Smooth muscle cell (in vitro differentiated cells): ENCODE results near the gene MOB2. TPM values are rescaled to one million over a fixed set of nuclear protein-coding genes. Genes with fewer than 3 reads are reported as not detected.

Experiments used
- DNase-seq: peaks from one replicate; lab custom pipeline; 2025; ENCODE audit not compliant: unreplicated experiment; lab: John Stamatoyannopoulos, UW
- H2AFZ ChIP-seq: fragments of 200-600 bp; sonication (generic); 2 replicates; pipeline ENCODE4 v1.6.0; 2016; ENCODE audit warnings: antibody characterized with exemption, low read depth, mild to moderate bottlenecking
- H3F3A ChIP-seq: fragments of 200-600 bp; sonication (generic); 2 replicates; pipeline ENCODE4 v1.6.0; 2017; ENCODE audit warnings: antibody characterized with exemption, low read depth
- H3K27ac ChIP-seq: fragments of 200-600 bp; sonication (generic); 2 replicates; pipeline ENCODE4 v1.5.1; 2016; ENCODE audit warnings: low read depth, mild to moderate bottlenecking
- H3K27me3 ChIP-seq: fragments of 200-600 bp; sonication (generic); 2 replicates; pipeline ENCODE4 v1.6.1; 2016; ENCODE audit warnings: low read depth, mild to moderate bottlenecking
- H3K36me3 ChIP-seq: fragments of 200-600 bp; sonication (generic); 2 replicates; pipeline ENCODE4 v1.5.1; 2016; ENCODE audit warnings: low read depth
- H3K4me1 ChIP-seq: fragments of 200-600 bp; sonication (generic); 2 replicates; pipeline ENCODE4 v1.5.1; 2016; ENCODE audit warnings: low read depth
- H3K4me2 ChIP-seq: fragments of 200-600 bp; sonication (generic); 2 replicates; pipeline ENCODE4 v1.6.0; 2016; ENCODE audit warnings: mild to moderate bottlenecking
- H3K4me3 ChIP-seq: fragments of 200-600 bp; sonication (generic); 2 replicates; pipeline ENCODE4 v1.5.1; 2016; ENCODE audit warnings: mild to moderate bottlenecking
- H3K79me2 ChIP-seq: fragments of 200-600 bp; sonication (generic); 2 replicates; pipeline ENCODE4 v1.6.0; 2016; ENCODE audit warnings: low read depth, mild to moderate bottlenecking
- H3K9ac ChIP-seq: fragments of 200-600 bp; sonication (generic); 2 replicates; pipeline ENCODE4 v1.6.0; 2016; ENCODE audit warnings: low read depth
- H3K9me3 ChIP-seq: fragments of 200-600 bp; sonication (generic); replicated peaks from 2 replicates; pipeline ENCODE4 v1.5.1; 2016; ENCODE audit warnings: low read depth
- H4K20me1 ChIP-seq: fragments of 200-600 bp; sonication (generic); 2 replicates; pipeline ENCODE4 v1.6.0; 2016; ENCODE audit warnings: low read depth
- CTCF ChIP-seq: fragments of 200-600 bp; sonication (generic); IDR thresholded peaks from 2 replicates; pipeline ENCODE4 v1.5.1; 2017; ENCODE audit warnings: borderline replicate concordance, mild to moderate bottlenecking, antibody characterized with exemption; ENCODE audit not compliant: insufficient read depth, poor library complexity, severe bottlenecking
- WGBS: methylation state at CpG from one replicate; pipeline ENCODE4 v1.1.7; 2016; ENCODE audit warnings: low lambda C conversion rate; 5-methylcytosine and 5-hydroxymethylcytosine counted together
- polyA plus RNA-seq: library from polyadenylated mRNA; unstranded; fragments of >200 nt; fragmentation: Nextera tagmentation; extraction: Ambion mirVana; gene quantifications from 2 replicates; pipeline ENCODE4 v1.2.1, GENCODE V29; 2016
- total RNA-seq: library from RNA; depleted of rRNA; stranded (reverse); fragments of >200 nt; gene quantifications from 2 replicates; pipeline ENCODE4 v1.2.3, GENCODE V29; 2014

MOB2 gene
- total and polyA plus RNA-seq, 2 experiments from 2014 or later = 2.5 to 24.0 TPM

- Histone ChIP-seq H3K9ac (no peak overlapping the region), H3K4me1 (no peaks in the 10 kb centered on the region), H3K79me2 (no peaks in the 10 kb centered on the region), H4K20me1 (no peaks in the 10 kb centered on the region), H3K27ac (no peak overlapping the region), H3K9me3 (no peaks in the 10 kb centered on the region), H2AFZ (no peak overlapping the region), H3K4me2 (no peak overlapping the region), H3K4me3 (no peak overlapping the region), H3K27me3 (no peaks in the 10 kb centered on the region), H3K36me3 (no peaks in the 10 kb centered on the region), H3F3A (no peaks in the 10 kb centered on the region)
- 89% methylated on average over 9 of the region's 9 CpGs for WGBS
- TF ChIP-seq CTCF = no peak
- DNase-seq = no peak
Measured at GRCh38 chr11:1443737-1444136, 42.8 kb downstream of the MOB2 start.

DNA sequence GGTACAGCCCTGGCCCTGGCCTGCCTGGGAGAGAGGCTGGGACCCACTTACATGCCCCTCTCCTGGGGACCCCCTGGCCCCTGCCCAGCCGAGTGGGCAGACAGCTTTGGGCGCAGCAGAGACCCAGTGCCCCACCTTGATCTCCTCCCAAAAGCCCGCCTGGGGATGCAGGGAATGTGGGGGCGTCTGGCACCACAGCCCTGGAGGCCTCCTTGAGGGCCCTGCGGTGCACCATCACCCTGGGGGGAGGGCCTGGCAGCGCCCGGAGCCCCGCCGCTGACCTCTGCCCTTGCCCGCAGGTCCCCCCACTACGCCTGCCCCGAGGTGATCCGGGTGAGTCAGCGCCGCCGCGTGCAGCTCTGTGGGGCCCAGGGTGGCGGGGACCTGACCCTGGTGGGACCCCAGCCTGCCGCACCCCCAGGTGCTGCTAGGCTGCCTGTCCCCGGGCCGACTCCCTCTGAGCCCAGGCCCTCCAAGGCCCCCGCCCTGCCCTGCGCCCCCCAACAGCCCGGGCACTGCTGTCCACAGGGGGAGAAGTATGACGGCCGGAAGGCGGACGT lies 43.7 kb downstream of the MOB2 start:
- no peaks in the 10 kb centered on the region for H3K27me3 ChIP-seq
- no peak for DNase-seq
- no peak overlapping the region for H3K9ac ChIP-seq
- no peak overlapping the region for H3K4me3 ChIP-seq
- H3K36me3 ChIP-seq = no peaks in the 10 kb centered on the region
- no peak overlapping the region for H3K27ac ChIP-seq
- H2AFZ ChIP-seq = no peak overlapping the region
- H4K20me1 ChIP-seq = no peaks in the 10 kb centered on the region
- no peak for TF ChIP-seq CTCF
- no peaks in the 10 kb centered on the region for H3K79me2 ChIP-seq
- 91% methylated on average over 10 of the region's 28 CpGs for WGBS
- no peak overlapping the region for H3K4me2 ChIP-seq
- no peaks in the 10 kb centered on the region for H3F3A ChIP-seq
- no peaks in the 10 kb centered on the region for H3K9me3 ChIP-seq
- no peaks in the 10 kb centered on the region for H3K4me1 ChIP-seq

DNA sequence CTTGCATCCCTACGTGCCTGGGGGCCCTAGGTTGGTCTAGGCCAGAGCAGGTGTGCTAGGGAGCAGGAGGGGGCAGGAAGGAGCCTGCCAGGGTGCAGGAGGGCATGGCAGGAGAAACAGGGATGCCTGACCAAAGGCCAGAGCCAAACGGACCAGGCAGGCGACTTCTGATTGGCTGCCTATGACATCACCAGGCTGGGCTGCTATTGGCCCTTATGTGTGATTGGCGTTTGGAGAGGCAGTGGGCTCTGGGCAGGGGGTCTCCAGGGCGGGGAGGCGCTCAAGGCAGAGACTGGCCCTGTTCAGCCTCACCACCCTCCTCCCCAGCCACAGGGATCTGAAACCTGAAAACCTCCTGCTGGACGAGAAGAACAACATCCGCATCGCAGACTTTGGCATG lies 44.4 kb downstream of the MOB2 start:
- no peaks in the 10 kb centered on the region for H3K4me1 ChIP-seq
- no peak overlapping the region for H3K4me3 ChIP-seq
- no peak overlapping the region for H3K9ac ChIP-seq
- H3K27me3 ChIP-seq = no peaks in the 10 kb centered on the region
- H3K9me3 ChIP-seq = no peaks in the 10 kb centered on the region
- DNase-seq = no peak
- H3K27ac ChIP-seq = no peak overlapping the region
- H2AFZ ChIP-seq = no peak overlapping the region
- no peaks in the 10 kb centered on the region for H4K20me1 ChIP-seq
- no peaks in the 10 kb centered on the region for H3F3A ChIP-seq
- no peak for TF ChIP-seq CTCF
- no peak overlapping the region for H3K4me2 ChIP-seq
- no peaks in the 10 kb centered on the region for H3K79me2 ChIP-seq
- 74% methylated on average over 9 of the region's 9 CpGs for WGBS
- H3K36me3 ChIP-seq = no peaks in the 10 kb centered on the region

GRCh38 chr11:1440496-1440895 lies 46.1 kb downstream of the MOB2 start:
- no peak for TF ChIP-seq CTCF
- H3K9me3 ChIP-seq = no peaks in the 10 kb centered on the region
- no peak overlapping the region for H3K27ac ChIP-seq
- 93% methylated on average over 11 of the region's 12 CpGs for WGBS
- peaks cover 9% of the 10 kb centered on the region for H3K4me1 ChIP-seq
- no peak for DNase-seq
- no peaks in the 10 kb centered on the region for H3F3A ChIP-seq
- no peaks in the 10 kb centered on the region for H3K79me2 ChIP-seq
- H3K36me3 ChIP-seq = no peaks in the 10 kb centered on the region
- H3K27me3 ChIP-seq = no peaks in the 10 kb centered on the region
- H2AFZ ChIP-seq = no peak overlapping the region
- H4K20me1 ChIP-seq = no peaks in the 10 kb centered on the region
- H3K9ac ChIP-seq = no peak overlapping the region
- no peak overlapping the region for H3K4me3 ChIP-seq
- H3K4me2 ChIP-seq = no peak overlapping the region
